ENCODE results near the gene ANKFY1.

ANKFY1 gene

GRCh38 chr17:4175921-4176807 is 87.6 kb downstream of the ANKFY1 start:
- DNase-seq, result peak; percentile 27

DNA sequence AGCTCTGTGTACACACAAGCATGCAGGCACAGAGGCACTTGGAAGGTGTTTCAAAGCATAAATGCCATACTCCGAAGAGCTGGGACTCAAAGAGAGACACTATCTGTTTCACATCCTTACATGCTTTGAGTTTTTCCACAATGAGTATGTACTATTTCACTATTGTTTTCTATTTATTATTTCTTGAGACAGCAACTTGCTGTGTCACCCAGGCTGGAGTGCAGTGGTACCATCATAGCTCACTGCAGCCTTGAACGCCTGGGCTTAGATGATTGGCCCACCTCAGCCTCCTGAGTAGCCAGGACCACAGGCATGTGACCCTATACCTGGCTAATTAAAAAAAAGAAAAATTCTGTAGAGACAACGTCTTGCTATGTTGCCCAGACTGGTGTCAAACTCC is 89.2 kb downstream of the ANKFY1 start:
- no peak for DNase-seq

DNA sequence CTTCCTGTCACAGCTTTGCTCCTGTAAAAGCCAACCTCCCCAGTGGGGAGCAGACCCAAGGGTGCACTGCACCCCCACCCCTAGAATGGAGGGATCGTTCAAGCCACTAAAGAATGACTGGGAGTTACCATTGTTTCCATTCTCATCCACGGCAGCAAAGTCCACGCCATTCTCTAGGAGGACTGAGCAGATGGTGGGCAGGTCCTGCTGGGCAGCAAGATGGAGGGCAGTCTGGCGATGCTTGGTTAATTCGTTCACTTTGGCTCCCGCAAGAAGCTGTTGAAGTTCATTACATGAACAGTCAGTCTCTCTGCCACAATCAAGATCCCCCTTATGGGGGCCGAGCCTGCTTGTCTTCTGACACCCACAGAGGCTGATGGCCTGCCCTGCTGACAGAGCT is 90.0 kb downstream of the ANKFY1 start:
- DNase-seq, result no peak

- no peak for DNase-seq
Measured at GRCh38 chr17:4172356-4172755, 91.4 kb downstream of the ANKFY1 start.

DNA sequence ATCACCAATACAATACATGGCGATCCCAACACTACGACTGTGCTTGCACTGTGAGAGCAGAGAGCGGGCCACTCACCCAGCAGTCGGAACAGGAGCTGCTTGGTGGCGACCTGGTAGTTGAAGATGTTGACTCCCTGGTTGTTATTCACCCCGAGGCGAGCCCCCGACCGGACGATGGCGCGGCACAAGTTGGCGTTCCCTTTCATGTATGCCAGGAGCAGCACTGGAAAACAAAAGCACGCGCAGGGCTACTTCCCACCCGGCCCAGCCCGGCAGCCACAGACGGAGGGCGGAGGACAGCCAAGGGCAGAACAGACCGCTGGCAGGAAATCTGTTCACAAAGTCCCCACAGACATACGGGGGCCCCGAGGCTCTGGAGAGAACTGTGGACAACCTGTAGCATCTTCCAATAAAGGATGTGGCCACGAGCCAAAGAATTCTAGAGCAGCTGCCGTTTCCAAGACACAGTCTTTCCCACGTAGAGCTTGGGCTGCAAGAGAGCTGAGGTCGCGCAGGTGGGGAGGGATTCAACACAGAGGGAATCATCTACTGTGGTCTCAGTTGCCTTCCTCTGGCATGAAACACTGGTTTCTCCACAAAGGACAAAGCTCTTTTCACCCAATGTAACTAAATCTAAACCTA is 93.0 kb downstream of the ANKFY1 start:
- DNase-seq, result no peak

- DNase-seq, result no peak
Measured at GRCh38 chr17:4167786-4168185, 96.0 kb downstream of the ANKFY1 start.

GRCh38 chr17:4166419-4166818 is 97.4 kb downstream of the ANKFY1 start:
- DNase-seq, result no peak

DNA sequence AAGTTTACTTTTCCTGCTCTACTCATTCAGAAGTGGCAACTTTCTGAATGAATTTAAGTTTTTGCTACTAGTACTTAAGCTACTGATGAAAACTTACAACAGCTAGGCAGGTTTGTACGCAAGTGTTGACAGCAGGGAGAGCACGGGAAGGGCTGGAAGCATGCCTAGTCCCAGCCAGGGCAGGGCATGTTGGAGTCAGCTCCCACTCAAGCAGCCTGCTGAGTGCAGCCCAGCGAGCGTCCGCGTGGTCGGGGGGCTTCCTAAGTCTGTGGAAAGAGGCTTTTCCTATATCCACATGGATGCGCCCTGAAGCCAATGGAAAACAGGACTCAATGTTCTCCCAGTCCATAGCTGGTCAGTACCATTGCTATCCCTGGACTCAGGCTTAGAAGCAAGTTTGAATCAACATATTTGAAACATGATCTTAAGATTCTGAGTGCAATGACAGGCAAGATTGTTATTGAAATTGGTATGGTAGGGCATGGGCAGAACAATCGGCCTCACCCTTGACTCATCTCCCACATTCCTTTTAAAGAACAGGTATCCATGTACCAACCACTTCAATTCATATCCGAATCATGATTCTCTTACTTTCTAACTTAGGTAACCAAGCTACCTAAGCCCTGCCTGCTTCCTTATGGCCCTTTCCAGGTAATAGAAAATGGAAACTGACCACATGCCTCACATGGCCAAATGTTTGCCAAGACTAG is 98.3 kb downstream of the ANKFY1 start:
- no peak for DNase-seq

DNA sequence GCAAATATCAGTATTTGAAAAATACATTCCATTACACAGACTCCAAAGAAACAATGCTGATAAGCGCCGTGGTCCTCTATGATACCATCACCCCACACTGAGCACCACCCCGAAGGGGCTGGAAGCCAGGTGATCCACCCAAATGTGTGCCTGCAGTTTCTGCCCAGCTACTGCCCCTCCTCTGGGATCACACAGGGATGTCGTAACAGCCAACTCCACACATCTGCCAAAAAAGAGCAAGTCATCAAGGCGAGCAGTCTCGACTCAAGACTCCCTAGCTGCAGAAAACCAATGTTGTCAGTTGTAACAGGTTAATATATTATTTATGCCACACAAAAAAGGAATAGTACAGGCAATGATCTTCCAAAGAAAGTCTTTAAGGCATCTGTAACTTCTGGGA is 99.8 kb downstream of the ANKFY1 start:
- DNase-seq, result no peak

GRCh38 chr17:4162775-4163466 is 100.9 kb downstream of the ANKFY1 start:
- no peak for DNase-seq

GRCh38 chr17:4162321-4162720 is 101.5 kb downstream of the ANKFY1 start:
- DNase-seq, result no peak

- DNase-seq, result no peak
Measured at GRCh38 chr17:4161967-4162305, 101.8 kb downstream of the ANKFY1 start.

DNA sequence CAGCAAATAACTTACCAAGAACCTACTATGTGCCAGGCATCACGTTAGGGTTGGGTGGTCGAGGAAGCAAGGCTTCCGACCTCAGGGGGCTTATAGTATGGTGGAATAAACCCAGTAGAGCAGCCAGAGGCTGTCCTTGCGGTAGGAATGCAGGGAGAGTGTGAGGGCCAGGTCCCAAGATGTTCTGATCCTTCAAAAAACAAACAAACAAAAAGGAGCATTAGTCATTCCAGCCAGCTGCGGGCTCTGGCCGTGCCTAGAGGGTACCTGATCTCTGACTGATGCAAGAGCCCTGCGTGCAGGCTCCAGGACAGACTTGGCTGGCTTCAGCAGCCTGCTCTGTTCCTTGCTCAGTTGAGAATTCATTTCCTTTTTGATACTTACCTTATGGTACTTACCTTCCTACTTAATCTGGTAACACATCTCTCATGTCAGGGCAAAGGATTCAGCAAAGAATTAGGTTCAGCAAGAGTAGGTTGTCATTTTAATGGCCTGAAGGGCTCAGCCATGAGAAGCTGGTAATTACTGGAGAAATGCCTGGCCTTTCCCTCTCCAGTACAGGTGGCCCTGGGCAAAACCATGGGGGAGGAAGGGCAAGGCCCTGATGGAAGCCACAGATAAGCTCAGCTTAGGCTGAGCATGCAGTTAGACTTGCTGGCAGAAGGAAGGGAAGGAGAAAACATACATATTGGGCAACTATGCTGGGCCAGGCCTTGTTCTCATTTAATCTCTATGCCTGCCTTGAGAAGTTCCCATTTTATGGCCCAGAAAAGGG is 102.4 kb downstream of the ANKFY1 start:
- DNase-seq, result no peak

GRCh38 chr17:4160294-4160859 is 103.4 kb downstream of the ANKFY1 start:
- no peak for DNase-seq

GRCh38 chr17:4159761-4160160 is 104.0 kb downstream of the ANKFY1 start:
- no peak for DNase-seq

GRCh38 chr17:4157618-4158333 is 106.0 kb downstream of the ANKFY1 start:
- DNase-seq, result no peak

- DNase-seq, result no peak
Measured at GRCh38 chr17:4156750-4157381, 106.9 kb downstream of the ANKFY1 start.

GRCh38 chr17:4155980-4156620 is 107.7 kb downstream of the ANKFY1 start:
- DNase-seq, result no peak

DNA sequence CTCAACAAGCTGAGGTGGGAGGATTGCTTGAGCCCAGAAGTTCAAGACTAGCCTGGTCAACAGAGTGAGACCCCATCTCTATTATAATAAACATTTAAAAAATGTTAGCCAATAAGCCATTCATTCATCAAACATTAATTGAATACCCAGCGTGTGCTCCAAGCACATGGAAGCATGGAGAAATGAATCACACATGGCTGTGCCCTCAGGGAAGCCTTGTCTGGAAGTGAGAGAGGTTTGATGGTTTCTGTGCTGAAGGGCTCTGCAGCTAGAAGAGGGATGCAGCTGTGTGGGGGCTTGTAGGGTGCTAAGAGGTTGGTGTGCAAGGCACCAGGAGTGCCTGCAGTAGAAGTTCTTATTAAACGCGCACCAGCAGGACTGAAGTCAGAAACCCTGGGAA is 109.6 kb downstream of the ANKFY1 start:
- no peak for DNase-seq

- DNase-seq, result no peak
Measured at GRCh38 chr17:4152471-4152870, 111.3 kb downstream of the ANKFY1 start.

Measured in stimulated activated CD4-positive, alpha-beta T cell treated with anti-CD3 and anti-CD28 coated beads, Interleukin-4, amount 100 ng/mL, for 1 hour (primary cell).